GM21360 (cell line): ENCODE results near the gene SMIM22.
"Not testable (repeated sequence)": the region's sequence is repeated elsewhere in the genome, so short reads cannot be mapped to it uniquely, and the experiment has no call there.

ENCODE experiments used
- ATAC-seq: cut with Tn5 transposase; IDR thresholded peaks from one replicate; pipeline ENCODE4 v1.9.1; 2021; ENCODE audit warnings: mild to moderate bottlenecking, moderate library complexity; ENCODE audit not compliant: unreplicated experiment

The SMIM22 gene

GRCh38 chr16:4768549-4769305 lies 26.4 kb upstream of the SMIM22 start:
- peak; percentile 66 for ATAC-seq

DNA sequence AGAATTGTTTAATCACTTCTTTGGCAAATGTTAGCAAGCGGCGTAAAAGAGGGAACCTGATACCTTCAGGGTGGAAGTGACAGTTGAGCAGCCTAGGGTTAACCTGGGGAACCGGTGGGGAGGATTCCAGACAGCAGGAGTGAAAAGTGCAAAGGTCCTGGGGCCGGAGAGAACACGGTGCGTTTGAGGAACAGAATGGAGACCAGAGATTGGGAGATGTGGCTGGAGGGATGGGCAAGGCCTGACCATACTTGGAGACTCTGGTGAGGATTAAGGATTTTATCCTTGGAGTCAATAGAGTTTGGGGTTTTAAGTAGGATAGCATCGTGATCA lies 25.9 kb upstream of the SMIM22 start:
- no peak for ATAC-seq

DNA sequence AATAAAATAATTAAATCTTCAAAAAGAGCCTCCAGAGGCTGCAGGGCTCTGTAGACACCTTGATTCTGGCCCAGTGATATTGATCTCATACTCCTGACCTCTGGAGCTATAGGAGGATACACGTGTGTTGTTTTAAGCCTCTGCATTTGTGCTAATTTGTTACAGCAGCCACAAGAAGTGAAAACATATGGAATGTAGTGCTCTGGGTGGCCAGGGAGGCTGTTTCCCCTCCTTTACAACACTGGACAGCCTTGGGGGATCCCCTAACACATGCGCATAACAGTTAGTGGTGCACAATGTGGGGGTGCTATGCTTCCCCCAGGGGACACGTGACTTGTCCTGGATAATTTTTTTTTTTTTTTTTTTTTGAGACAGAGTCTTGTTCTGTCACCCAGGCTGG lies 23.5 kb upstream of the SMIM22 start:
- no peak for ATAC-seq

- no peak for ATAC-seq
These were observed 22.8 kb upstream of the SMIM22 start for GRCh38 chr16:4772351-4772750.

DNA sequence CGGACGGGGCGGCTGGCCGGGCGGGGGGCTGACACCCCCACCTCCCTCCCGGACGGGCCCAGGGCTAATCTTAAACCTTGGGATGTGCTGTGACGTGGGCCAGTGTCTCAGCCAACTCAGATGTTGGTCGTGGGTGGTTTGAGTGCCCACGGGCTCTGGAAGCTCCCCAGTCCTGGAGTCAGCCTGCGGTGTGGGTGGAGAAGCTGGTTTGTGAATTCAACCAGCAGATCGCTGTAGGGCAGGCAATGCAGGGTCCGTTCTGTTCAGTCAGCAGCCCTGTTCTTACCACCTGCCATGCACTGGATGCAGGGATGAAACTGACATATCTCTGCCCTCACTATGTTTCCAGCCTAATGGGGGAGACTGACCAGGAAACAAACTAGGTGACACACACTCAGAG lies 20.2 kb upstream of the SMIM22 start:
- ATAC-seq, result no peak

- ATAC-seq, result no peak
These were observed 18.9 kb upstream of the SMIM22 start for GRCh38 chr16:4776141-4776705.

DNA sequence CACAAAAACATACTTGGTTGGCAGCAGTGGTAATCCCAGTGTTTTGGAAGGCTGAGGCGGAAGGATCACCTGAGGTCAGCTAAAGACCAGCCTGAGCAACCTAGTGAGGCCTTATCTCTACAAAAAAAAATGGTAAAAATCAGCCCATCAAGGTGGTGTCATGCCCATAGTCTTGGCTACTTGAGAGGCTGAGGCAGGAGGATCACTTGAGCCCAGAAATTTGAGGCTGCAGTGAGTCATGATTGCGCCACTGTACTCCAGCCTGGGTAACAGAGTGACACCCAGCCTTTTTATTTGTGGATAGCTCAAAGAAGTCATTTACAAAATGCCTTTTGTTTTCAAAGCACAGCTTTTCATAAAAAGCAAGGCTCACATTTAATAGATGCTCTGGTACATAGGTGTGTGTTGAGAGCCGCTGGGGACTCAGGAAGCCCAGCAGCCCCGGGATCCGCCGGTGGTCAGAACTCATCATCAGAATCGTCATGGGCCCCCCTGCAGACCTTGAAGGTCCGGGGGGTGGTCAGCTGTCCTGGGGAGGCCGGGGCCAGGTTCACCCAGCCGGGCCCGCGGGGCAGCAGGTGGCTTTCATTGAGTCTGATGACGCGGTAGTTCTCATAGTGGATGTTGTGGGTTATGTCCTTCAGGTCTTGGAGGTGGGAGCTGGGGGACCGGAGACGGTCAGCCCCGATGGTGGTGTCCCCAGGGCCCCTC lies 17.7 kb upstream of the SMIM22 start:
- ATAC-seq, result no peak

DNA sequence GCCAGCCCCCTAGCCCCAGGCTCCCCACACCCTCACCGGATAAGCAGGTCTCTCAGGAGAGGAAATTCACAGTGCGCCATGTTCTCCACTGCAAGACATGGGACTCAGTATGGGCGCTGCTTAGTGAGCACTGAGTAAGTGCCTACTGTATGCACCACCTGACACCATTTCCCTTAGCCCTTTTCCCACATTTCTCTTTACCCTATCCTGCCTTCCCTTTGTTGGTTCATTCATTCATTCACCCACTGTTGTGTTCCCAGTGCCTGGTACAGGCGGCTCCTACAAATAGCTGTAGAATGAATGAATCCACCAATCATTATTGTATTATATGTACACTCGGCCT lies 17.1 kb upstream of the SMIM22 start:
- ATAC-seq, result no peak

DNA sequence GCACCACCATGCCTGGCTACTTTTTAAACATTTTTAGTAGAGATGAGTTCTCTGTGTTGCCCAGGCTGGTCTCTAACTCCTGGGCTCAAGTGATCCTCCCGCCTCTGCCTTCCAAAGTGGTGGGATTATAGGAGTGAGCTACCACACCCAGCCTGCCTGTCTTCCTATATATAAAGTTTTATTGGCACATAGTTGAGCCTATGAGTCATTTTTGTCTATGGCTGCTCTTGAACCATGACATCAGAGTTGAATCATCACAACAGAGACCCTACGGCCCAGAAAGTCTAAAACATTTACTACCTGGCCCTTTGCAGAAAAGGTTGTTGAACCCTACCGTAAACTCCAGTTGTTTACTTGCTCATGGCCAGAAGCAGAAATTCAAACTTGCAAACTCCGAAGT lies 14.9 kb upstream of the SMIM22 start:
- no peak for ATAC-seq

- no peak for ATAC-seq
These were observed 11.8 kb upstream of the SMIM22 start for GRCh38 chr16:4783251-4783950.

DNA sequence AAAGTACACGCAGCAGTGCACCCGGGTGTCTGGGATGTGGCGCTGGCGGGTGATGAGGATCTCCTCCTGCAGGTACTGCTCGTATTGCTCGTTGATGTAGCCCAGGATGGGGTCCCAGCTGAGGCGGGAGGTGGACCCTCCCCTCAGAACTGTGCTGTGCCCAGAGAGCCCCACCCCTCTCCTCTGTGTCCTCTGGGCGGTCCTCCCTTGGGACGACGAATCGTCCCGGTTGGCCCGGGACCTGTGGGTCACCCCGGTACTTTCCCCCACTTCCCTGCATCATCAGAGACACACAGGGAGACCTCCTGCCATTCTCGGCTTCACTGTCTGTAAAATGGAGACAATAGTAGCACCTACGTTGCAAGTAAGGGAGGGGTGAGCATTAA lies 11.2 kb upstream of the SMIM22 start:
- no peak for ATAC-seq

- not testable (repeated sequence) for ATAC-seq
These were observed 10.7 kb upstream of the SMIM22 start for GRCh38 chr16:4784444-4784987.

GRCh38 chr16:4785758-4786433 lies 9.3 kb upstream of the SMIM22 start:
- ATAC-seq, result no peak

- ATAC-seq, result no peak
These were observed 8.1 kb upstream of the SMIM22 start for GRCh38 chr16:4787068-4787467.

DNA sequence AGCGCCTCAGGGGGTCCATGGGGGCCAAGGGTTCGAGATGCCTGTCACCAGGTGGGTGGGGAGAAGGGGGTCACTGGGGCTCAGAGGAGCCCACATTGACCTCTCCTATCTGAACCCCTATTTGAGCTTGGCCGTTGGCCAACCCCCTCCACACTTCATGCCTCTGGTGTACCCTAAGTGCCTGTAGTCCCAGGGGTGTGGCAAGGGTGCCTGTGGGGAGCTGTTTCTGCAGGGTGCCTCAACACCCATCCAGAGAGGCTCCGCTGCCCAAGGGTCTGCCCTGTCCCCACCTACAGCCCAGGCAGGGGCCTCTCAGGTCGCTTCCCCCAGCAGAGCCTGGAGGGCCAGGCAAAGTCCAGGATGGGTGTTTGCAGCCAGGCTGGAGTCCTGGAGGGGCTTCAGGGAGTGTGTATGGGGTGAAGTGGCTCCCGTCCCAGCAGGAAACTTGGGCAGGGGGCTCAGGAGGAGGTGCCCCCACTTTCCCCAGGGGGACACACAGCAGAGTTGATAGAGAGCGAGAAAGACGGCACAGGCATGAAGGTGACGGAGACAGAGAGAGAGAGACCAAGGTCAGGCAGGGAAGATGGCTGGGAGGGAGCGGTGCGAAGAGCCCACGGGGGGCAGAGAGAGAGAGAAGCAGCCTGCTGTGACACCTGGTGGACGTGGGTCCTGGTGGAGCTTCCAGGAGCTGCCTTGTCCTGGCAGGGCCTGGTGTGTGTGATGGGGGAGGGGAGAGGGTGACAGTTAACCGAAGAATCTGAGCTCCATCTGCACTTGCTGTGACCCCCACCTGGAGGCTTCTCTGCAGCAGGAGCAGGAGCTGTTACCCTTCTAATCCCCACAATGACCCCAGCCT lies 7.3 kb upstream of the SMIM22 start, which contains the start of gene SEPTIN12:
TSS of gene SEPTIN12 (minus strand) at position 719 of the 856 bp plus-strand sequence. CDS start at position 19, 700 bp downstream.
- no peak for ATAC-seq

- no peak for ATAC-seq
These were observed 6.7 kb upstream of the SMIM22 start for GRCh38 chr16:4788489-4788889.

GRCh38 chr16:4788910-4789309 lies 6.3 kb upstream of the SMIM22 start:
- ATAC-seq, result no peak

DNA sequence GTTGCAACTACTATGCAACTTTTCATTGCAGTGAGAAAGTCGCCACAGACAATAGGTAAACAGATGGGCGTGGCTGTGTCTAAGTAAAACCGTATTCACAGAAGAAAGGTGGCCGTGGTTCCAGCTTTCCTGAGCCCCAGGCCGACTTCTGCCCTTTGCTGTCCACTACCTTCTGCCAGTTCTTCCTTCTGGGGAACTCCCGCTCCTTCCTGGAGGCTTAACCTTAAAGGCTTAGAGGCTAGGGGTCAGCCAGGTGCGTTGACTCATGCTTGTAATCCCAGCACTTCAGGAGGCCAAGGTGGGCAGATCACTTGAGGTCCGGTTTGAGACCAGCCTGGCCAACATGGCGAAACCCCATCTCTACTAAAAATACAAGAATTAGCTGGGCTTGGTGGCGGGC lies 4.9 kb upstream of the SMIM22 start:
- ATAC-seq, result no peak

GRCh38 chr16:4790871-4791270 lies 4.3 kb upstream of the SMIM22 start:
- ATAC-seq, result no peak

- ATAC-seq, result no peak
These were observed 2.1 kb upstream of the SMIM22 start for GRCh38 chr16:4792951-4793513.
